Measurements from ENCODE around the gene KIF23.

Gene KIF23

GRCh38 chr15:69468241-69469121 lies 54.3 kb downstream of the KIF23 start:
- DNase-seq, result peak; percentile 91

GRCh38 chr15:69469467-69470201 lies 55.5 kb downstream of the KIF23 start:
- DNase-seq, result no peak

GRCh38 chr15:69472046-69472445 lies 57.9 kb downstream of the KIF23 start:
- DNase-seq, result no peak

GRCh38 chr15:69472562-69472961 lies 58.4 kb downstream of the KIF23 start:
- DNase-seq, result no peak

- no peak for DNase-seq
Observed at GRCh38 chr15:69474291-69474690, 60.1 kb downstream of the KIF23 start.

- DNase-seq, result no peak
Observed at GRCh38 chr15:69474846-69475455, 60.8 kb downstream of the KIF23 start.

GRCh38 chr15:69475769-69476358 lies 61.7 kb downstream of the KIF23 start:
- peak; percentile 35 for DNase-seq

GRCh38 chr15:69476704-69477473 lies 62.7 kb downstream of the KIF23 start:
- no peak for DNase-seq

GRCh38 chr15:69478259-69478781 lies 64.2 kb downstream of the KIF23 start:
- peak; percentile 65 for DNase-seq

GRCh38 chr15:69479081-69479480 lies 64.9 kb downstream of the KIF23 start:
- DNase-seq, result no peak

GRCh38 chr15:69479971-69480370 lies 65.8 kb downstream of the KIF23 start:
- DNase-seq, result no peak

GRCh38 chr15:69480932-69481331 lies 66.8 kb downstream of the KIF23 start:
- DNase-seq, result no peak

- DNase-seq, result no peak
Observed at GRCh38 chr15:69482686-69483256, 68.6 kb downstream of the KIF23 start.

GRCh38 chr15:69484837-69485236 lies 70.7 kb downstream of the KIF23 start:
- no peak for DNase-seq

GRCh38 chr15:69486481-69487110 lies 72.4 kb downstream of the KIF23 start:
- no peak for DNase-seq

GRCh38 chr15:69489073-69489571 lies 75.0 kb downstream of the KIF23 start:
- no peak for DNase-seq

GRCh38 chr15:69490356-69491037 lies 76.3 kb downstream of the KIF23 start:
- DNase-seq, result no peak

GRCh38 chr15:69491038-69491505 lies 76.9 kb downstream of the KIF23 start:
- DNase-seq, result no peak

GRCh38 chr15:69493406-69493805 lies 79.3 kb downstream of the KIF23 start:
- no peak for DNase-seq

- no peak for DNase-seq
Observed at GRCh38 chr15:69496001-69496400, 81.9 kb downstream of the KIF23 start.
